H1 (cell line): ENCODE results near the gene RPGRIP1. TPM values are rescaled to one million over a fixed set of nuclear protein-coding genes. Genes with fewer than 3 reads are reported as not detected.

ENCODE experiments used
- CTCF ChIA-PET: fragments of 300-600 bp; sonication (Branson Sonifier 250); formaldehyde crosslinking; loops from one replicate; lab custom pipeline; 2021; ENCODE audit not compliant: partially characterized antibody; lab: Charles Lee
- POLR2A ChIA-PET: fragments of 300-600 bp; sonication (Branson Sonifier 250); formaldehyde crosslinking; loops from one replicate; lab custom pipeline; 2021; ENCODE audit warnings: inconsistent platforms; ENCODE audit not compliant: partially characterized antibody; lab: Charles Lee
- DNase-seq, 2 experiments: peaks; one replicate each; pipeline versions ENCODE4 v3.0.0 to v3.0.0-alpha.2; 2010 to 2022; ENCODE audit warnings: low spot score in 2 of 2, low read depth in 1 of 2, mixed read lengths in 1 of 2
- FAIRE-seq: peaks from 2 replicates; lab custom pipeline; 2011; peaks lifted over from hg19 to GRCh38; lab: Jason Lieb, UNC
- H2AFZ ChIP-seq: 2 replicates; pipeline ENCODE4 v1.8.1; 2012; ENCODE audit warnings: low read length, inconsistent platforms
- H2AK5ac ChIP-seq: 2 replicates; pipeline ENCODE4 v1.6.1; 2013; ENCODE audit warnings: low read depth, low read length
- H2BK120ac ChIP-seq: replicated peaks from 2 replicates; pipeline ENCODE3; 2013; ENCODE audit warnings: low read depth, low read length, inconsistent platforms
- H2BK12ac ChIP-seq: 2 replicates; pipeline ENCODE4 v1.6.1; 2013; ENCODE audit warnings: low read depth, low read length
- H2BK15ac ChIP-seq: 2 replicates; pipeline ENCODE4 v1.6.1; 2013; ENCODE audit warnings: low read length
- H2BK20ac ChIP-seq: 2 replicates; pipeline ENCODE4 v1.6.1; 2013; ENCODE audit warnings: low read length
- H2BK5ac ChIP-seq: 2 replicates; pipeline ENCODE4 v1.6.1; 2013; ENCODE audit warnings: low read depth, low read length
- H3K14ac ChIP-seq: 2 replicates; pipeline ENCODE4 v1.6.1; 2013; ENCODE audit warnings: inconsistent platforms; ENCODE audit not compliant: insufficient read length
- H3K18ac ChIP-seq: 2 replicates; pipeline ENCODE4 v1.6.1; 2013; ENCODE audit warnings: low read length; ENCODE audit errors: extremely low read depth
- H3K23ac ChIP-seq: 2 replicates; pipeline ENCODE4 v1.6.1; 2013; ENCODE audit warnings: inconsistent platforms; ENCODE audit not compliant: insufficient read length
- H3K23me2 ChIP-seq: 2 replicates; pipeline ENCODE4 v1.6.1; 2013; ENCODE audit warnings: low read depth, low read length
- H3K27ac ChIP-seq: 2 replicates; pipeline ENCODE4 v1.6.1; 2011; ENCODE audit warnings: low read depth, low read length, inconsistent platforms
- H3K27me3 ChIP-seq, 4 experiments: replicated peaks in 1 of 4; 1 replicate in 1 of 4; 2 replicates in 3 of 4; pipeline versions ENCODE4 v1.6.1 to v1.8.1; 2011 to 2013; ENCODE audit warnings: low read length in 3 of 4, mild to moderate bottlenecking in 3 of 4, inconsistent platforms in 2 of 4, mixed read lengths in 2 of 4, moderate library complexity in 1 of 4; ENCODE audit not compliant: control insufficient read depth in 3 of 4, insufficient read depth in 3 of 4; ENCODE audit errors: extremely low read depth in 1 of 4
- H3K36me3 ChIP-seq, 4 experiments: 2 replicates each; pipeline versions ENCODE4 v1.6.1 to v1.8.1; 2011 to 2013; ENCODE audit warnings: mild to moderate bottlenecking in 4 of 4, low read length in 3 of 4, moderate library complexity in 2 of 4, control low read depth in 1 of 4, inconsistent platforms in 1 of 4; ENCODE audit not compliant: insufficient read depth in 4 of 4, control insufficient read depth in 2 of 4
- H3K4ac ChIP-seq: replicated peaks from 2 replicates; pipeline ENCODE3; 2013; ENCODE audit warnings: low read length, low read depth, mixed read lengths, inconsistent platforms; ENCODE audit not compliant: insufficient read length
- H3K4me1 ChIP-seq, 4 experiments: replicated peaks in 1 of 4; 1 replicate in 1 of 4; 2 replicates in 3 of 4; pipeline versions ENCODE4 v1.6.1 to v1.8.1; 2011 to 2013; ENCODE audit warnings: low read length in 3 of 4, inconsistent platforms in 2 of 4, mixed read lengths in 1 of 4; ENCODE audit not compliant: insufficient read depth in 4 of 4, control insufficient read depth in 3 of 4
- H3K4me2 ChIP-seq, 2 experiments: 2 replicates each; pipeline versions ENCODE4 v1.6.1 to v1.8.1; 2011 to 2013; ENCODE audit warnings: low read depth in 2 of 2, low read length in 2 of 2, control low read depth in 1 of 2, inconsistent platforms in 1 of 2, mild to moderate bottlenecking in 1 of 2; ENCODE audit not compliant: insufficient read depth in 1 of 2
- H3K4me3 ChIP-seq, 4 experiments: fragments of 200-600, 300-600 bp in 1 of 4; sonication (generic), shearing (Covaris generic), sonication (Bioruptor Twin) in 1 of 4; 2 replicates each; pipeline versions ENCODE4 v1.5.1 to v1.8.1; 2011 to 2016; ENCODE audit warnings: low read length in 4 of 4, low read depth in 3 of 4, control low read depth in 2 of 4, inconsistent platforms in 2 of 4, mild to moderate bottlenecking in 2 of 4, mixed read lengths in 1 of 4, moderate library complexity in 1 of 4; ENCODE audit not compliant: insufficient read depth in 2 of 4; ENCODE audit errors: extremely low read depth in 1 of 4
- H3K56ac ChIP-seq: replicated peaks from 2 replicates; pipeline ENCODE3; 2013; ENCODE audit warnings: low read depth, mild to moderate bottlenecking, mixed read lengths, low read length, inconsistent platforms; ENCODE audit not compliant: insufficient read length
- H3K79me1 ChIP-seq: 2 replicates; pipeline ENCODE4 v1.6.1; 2013; ENCODE audit warnings: low read depth, low read length, control low read depth
- H3K79me2 ChIP-seq, 2 experiments: 2 replicates each; pipeline versions ENCODE4 v1.6.1 to v1.8.1; 2012 to 2013; ENCODE audit warnings: low read length in 2 of 2, mild to moderate bottlenecking in 2 of 2, inconsistent platforms in 1 of 2; ENCODE audit not compliant: insufficient read depth in 2 of 2, control insufficient read depth in 1 of 2
- H3K9ac ChIP-seq, 4 experiments: replicated peaks in 1 of 4; 1 replicate in 1 of 4; 2 replicates in 3 of 4; pipeline versions ENCODE4 v1.6.1 to v1.8.1; 2011 to 2013; ENCODE audit warnings: low read depth in 3 of 4, low read length in 3 of 4, control low read depth in 2 of 4, mild to moderate bottlenecking in 2 of 4, moderate library complexity in 2 of 4, inconsistent platforms in 1 of 4; ENCODE audit errors: extremely low read depth in 1 of 4
- H3K9me3 ChIP-seq, 2 experiments: 2 replicates each; pipeline versions ENCODE4 v1.6.1 to v1.8.1; 2012 to 2013; ENCODE audit warnings: mild to moderate bottlenecking in 2 of 2, moderate library complexity in 2 of 2, control low read depth in 1 of 2, inconsistent platforms in 1 of 2, low read depth in 1 of 2, low read length in 1 of 2, mixed read lengths in 1 of 2; ENCODE audit not compliant: insufficient read depth in 2 of 2
- H4K20me1 ChIP-seq, 2 experiments: replicated peaks in 1 of 2; 2 replicates each; pipeline versions ENCODE3 to v1.8.1; 2011 to 2013; ENCODE audit warnings: inconsistent platforms in 2 of 2, low read length in 2 of 2, mild to moderate bottlenecking in 1 of 2; ENCODE audit not compliant: insufficient read depth in 2 of 2, control insufficient read depth in 1 of 2
- H4K5ac ChIP-seq: 2 replicates; pipeline ENCODE4 v1.6.1; 2013; ENCODE audit warnings: low read length, low read depth, mixed read lengths, inconsistent platforms; ENCODE audit not compliant: insufficient read length
- H4K8ac ChIP-seq: 2 replicates; pipeline ENCODE4 v1.8.0; 2013; ENCODE audit warnings: mild to moderate bottlenecking, moderate library complexity, low read length, inconsistent platforms; ENCODE audit not compliant: insufficient read depth; ENCODE audit errors: extremely low read depth
- H4K91ac ChIP-seq: replicated peaks from 2 replicates; pipeline ENCODE3; 2013; ENCODE audit warnings: low read length, mixed read lengths, inconsistent platforms; ENCODE audit not compliant: insufficient read length
- CREB1 ChIP-seq: IDR thresholded peaks from 2 replicates; pipeline ENCODE4 v1.6.1; 2012; ENCODE audit warnings: inconsistent platforms
- JUND ChIP-seq: IDR thresholded peaks from 2 replicates; pipeline ENCODE4 v1.6.1; 2011; ENCODE audit warnings: mild to moderate bottlenecking, improper control_type of control experiment, low read length
- KDM1A ChIP-seq: fragments of 200-600, 300-600 bp; sonication (generic); IDR thresholded peaks from 2 replicates; pipeline ENCODE4 v1.7.1; 2016; ENCODE audit warnings: mild to moderate bottlenecking, low read length, borderline replicate concordance
- PHF8 ChIP-seq: fragments of 200-600 bp; sonication (generic); conservative IDR thresholded peaks from 2 replicates; pipeline ENCODE4 v1.7.1; 2012; ENCODE audit warnings: low read depth, mild to moderate bottlenecking, inconsistent platforms, low read length, moderate library complexity
- SP2 ChIP-seq: IDR thresholded peaks from 2 replicates; pipeline ENCODE4 v1.6.1; 2012; ENCODE audit warnings: mild to moderate bottlenecking, low read length, inconsistent platforms
- SP4 ChIP-seq: IDR thresholded peaks from 2 replicates; pipeline ENCODE4 v1.6.1; 2012; ENCODE audit warnings: low read length, inconsistent platforms
- SRF ChIP-seq: IDR thresholded peaks from 2 replicates; pipeline ENCODE4 v1.6.1; 2011; ENCODE audit warnings: mild to moderate bottlenecking, low read depth, low read length, moderate library complexity
- TAF7 ChIP-seq: optimal IDR thresholded peaks from 2 replicates; pipeline ENCODE3; 2011; ENCODE audit warnings: low read depth, mild to moderate bottlenecking, inconsistent platforms, low read length, moderate library complexity, borderline replicate concordance
- TBP ChIP-seq: IDR thresholded peaks from 2 replicates; pipeline ENCODE4 v1.6.1; 2011; ENCODE audit warnings: low read depth, low read length, improper control_type of control experiment
- WGBS, 2 experiments: shearing (Covaris generic) in 1 of 2; methylation state at CpG; one replicate each; pipeline versions ENCODE4 v1.1.6 to v1.1.7; 2013 to 2015; ENCODE audit warnings: low lambda C conversion rate in 2 of 2, mixed read lengths in 2 of 2, inconsistent platforms in 1 of 2, low coverage in 1 of 2, missing lambda C conversion rate in 1 of 2; ENCODE audit not compliant: insufficient replicate concordance in 2 of 2, insufficient coverage in 1 of 2, insufficient read length in 1 of 2; ENCODE audit errors: extremely low coverage in 1 of 2, missing lambda C conversion rate in 1 of 2; 5-methylcytosine and 5-hydroxymethylcytosine counted together
- polyA plus RNA-seq, 7 experiments: library from polyadenylated mRNA; depleted of rRNA in 3 of 7; stranded (reverse) in 5 of 7; unstranded in 2 of 7; fragments of >200 nt in 5 of 7; fragments of 200-250 nt in 2 of 7; gene quantifications; 1 replicate in 5 of 7; 2 replicates in 1 of 7; 4 replicates in 1 of 7; pipeline versions ENCODE4 v1.2.1 to v1.2.3, GENCODE V29; 2011 to 2013; ENCODE audit warnings: missing spikeins in 2 of 7, mixed read lengths in 2 of 7
- total RNA-seq: library from RNA; stranded (reverse); fragmentation: NEBNext Ultra II Directional; extraction: Animal tissue kit (Norgen Biotek cat#: 25700); gene quantifications from 2 replicates; pipeline ENCODE4 v1.2.1, GENCODE V29; 2021
- TF ChIP-seq, protein P1 (sequence below): IDR thresholded peaks from 2 replicates; pipeline ENCODE4 v1.6.1; 2012; ENCODE audit warnings: inconsistent platforms

Gene RPGRIP1
- total and polyA plus RNA-seq, 2 of the 8 experiments (the other 6 are each of a cell fraction or from before 2014, with no cell fraction given), result 0.36 to 0.65 TPM

DNA sequence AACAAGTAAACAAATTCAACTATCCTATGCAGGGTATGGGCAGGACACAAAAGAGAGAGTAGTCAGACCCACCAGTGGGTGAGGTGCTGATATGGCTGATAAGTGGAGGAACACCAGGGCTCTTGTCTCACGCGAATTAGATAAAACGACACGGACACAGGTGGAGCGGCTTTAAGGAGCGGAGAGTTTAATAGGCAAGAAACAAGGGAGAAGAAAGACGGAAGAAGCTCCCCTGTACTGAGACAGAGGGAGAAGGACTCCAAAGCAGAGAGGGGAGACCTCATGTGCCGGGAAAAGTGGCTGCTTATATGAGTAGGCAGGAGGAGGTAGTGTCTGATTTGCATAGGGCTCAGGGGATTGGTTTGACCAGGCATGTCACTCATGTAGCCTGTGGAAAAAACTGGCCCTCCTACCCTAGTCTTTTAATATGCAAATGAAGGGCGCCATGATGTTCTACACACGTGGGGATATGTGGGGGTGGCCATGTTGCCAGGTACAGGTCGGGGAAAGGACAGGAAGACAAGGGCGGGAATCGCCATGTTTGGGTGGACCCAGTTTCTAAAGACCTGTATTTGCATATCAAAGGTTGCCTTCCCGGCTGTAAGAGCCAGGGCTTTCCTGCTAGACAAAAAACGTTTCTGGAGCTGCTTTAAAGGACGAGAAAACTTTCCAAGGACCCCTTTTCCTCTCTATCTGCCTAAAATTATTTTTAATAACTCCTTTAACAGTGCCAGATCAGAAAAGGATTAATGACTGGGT is 28.8 kb downstream of the RPGRIP1 start:
- peak; percentile 98 for FAIRE-seq
- Histone ChIP-seq H3K9ac (peak overlapping the region; percentile 66 to 99 (median 83)), H3K79me1 (no peaks in the 10 kb centered on the region), H3K4ac (no peak overlapping the region), H2BK12ac (peak overlapping the region; percentile 100; the same call in 1 of the 2 replicates), H2BK20ac (0 out of 2 replicates have a peak overlapping the region, but pooled peaks have one; percentile 51), H3K18ac (peak overlapping the region; percentile 97), H3K27me3 (no peaks in the 10 kb centered on the region), H4K20me1 (no peaks in the 10 kb centered on the region), H2BK120ac (peak overlapping the region; percentile 97), H3K23me2 (peaks cover 2% of the 10 kb centered on the region), H3K79me2 (no peaks in the 10 kb centered on the region), H4K91ac (peak overlapping the region; percentile 98), H3K4me1 (peaks cover 2 to 9% (median 4%) of the 10 kb centered on the region in 4 experiments; a peak in 4 of 7 replicates), H3K4me3 (peak overlapping the region; percentile 46 to 65 (median 50); a peak in 7 of 8 replicates), H3K9me3 (no peaks in the 10 kb centered on the region), H4K5ac (peak overlapping the region; percentile 72), H3K14ac (no peak overlapping the region), H3K56ac (no peak overlapping the region), H2BK15ac (0 out of 2 replicates have a peak overlapping the region, but pooled peaks have one; percentile 48), H3K36me3 (no peaks in the 10 kb centered on the region), H3K23ac (no peak overlapping the region), H3K4me2 (peak overlapping the region; percentile 70 to 77), H2AFZ (no peak overlapping the region), H3K27ac (peak overlapping the region; percentile 94), H2AK5ac (peak overlapping the region; percentile 100), H2BK5ac (peak overlapping the region; percentile 99), H4K8ac (peak overlapping the region; percentile 93; the same call in 1 of the 2 replicates)
- ChIA-PET POLR2A (interaction anchor here (0.7 to 5.6 kb wide), 33 partner anchors 9 to 226 kb away, joined by 3 to 44 read pairs (median 4); partner anchors contain the start of genes HNRNPC and SALL2), CTCF (interaction anchor here (1.0 to 3.2 kb wide), 3 partner anchors 11 to 294 kb away, joined by 3 to 10 read pairs (median 4); no protein-coding TSS in a partner anchor)
- WGBS, 2 experiments, result 1% methylated on average over 16 of the region's 16 CpGs; no CpG with 5 or more reads in 1 of the 2 experiments
- DNase-seq, result peak; percentile 79 to 92
- TF ChIP-seq CREB1, result peak; percentile 73
- TF ChIP-seq TBP, result peak; percentile 94
- TF ChIP-seq, protein P1, sequence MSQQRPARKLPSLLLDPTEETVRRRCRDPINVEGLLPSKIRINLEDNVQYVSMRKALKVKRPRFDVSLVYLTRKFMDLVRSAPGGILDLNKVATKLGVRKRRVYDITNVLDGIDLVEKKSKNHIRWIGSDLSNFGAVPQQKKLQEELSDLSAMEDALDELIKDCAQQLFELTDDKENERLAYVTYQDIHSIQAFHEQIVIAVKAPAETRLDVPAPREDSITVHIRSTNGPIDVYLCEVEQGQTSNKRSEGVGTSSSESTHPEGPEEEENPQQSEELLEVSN, result peak; percentile 76
- TF ChIP-seq PHF8, result peak; percentile 76
- TF ChIP-seq KDM1A, result no peak
- TF ChIP-seq TAF7, result peak; percentile 69
- TF ChIP-seq SRF, result peak; percentile 67
- peak; percentile 3; the same call in 1 of the 2 replicates for TF ChIP-seq SP2
- TF ChIP-seq SP4, result 0 out of 2 replicates have a peak, but pooled peaks have one; percentile 49
- TF ChIP-seq JUND, result no peak
